ENCODE data around the gene BACH2.

BACH2 gene

DNA sequence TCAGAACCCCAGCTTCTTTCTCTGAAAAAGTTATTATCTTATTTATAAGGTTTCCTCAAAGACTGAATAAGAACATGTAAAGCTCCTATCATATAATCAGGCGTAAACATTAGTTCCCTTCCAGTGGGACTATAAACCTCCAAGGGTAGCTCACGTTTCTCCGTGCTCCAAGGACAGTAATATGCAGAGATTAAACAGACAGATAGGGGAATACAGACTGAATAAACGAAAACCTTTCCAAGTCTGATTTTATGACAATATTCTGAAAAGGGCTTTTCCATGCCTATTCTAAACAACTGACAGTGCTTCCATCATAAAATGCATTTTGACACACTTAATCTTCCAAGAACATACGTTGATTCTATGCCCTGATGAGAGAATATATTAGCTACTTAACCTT is 22.8 kb downstream of the BACH2 start:
- DNase-seq (ENCODE audit: low read depth, low spot score): no peak
- no peak overlapping the region for H3K4me3 ChIP-seq (ENCODE audit: low read depth, low read length)
- in situ Hi-C loops (cut with HindIII; ENCODE audit: low sequenced_read_pairs): no loop called here
- TF ChIP-seq, protein P1, sequence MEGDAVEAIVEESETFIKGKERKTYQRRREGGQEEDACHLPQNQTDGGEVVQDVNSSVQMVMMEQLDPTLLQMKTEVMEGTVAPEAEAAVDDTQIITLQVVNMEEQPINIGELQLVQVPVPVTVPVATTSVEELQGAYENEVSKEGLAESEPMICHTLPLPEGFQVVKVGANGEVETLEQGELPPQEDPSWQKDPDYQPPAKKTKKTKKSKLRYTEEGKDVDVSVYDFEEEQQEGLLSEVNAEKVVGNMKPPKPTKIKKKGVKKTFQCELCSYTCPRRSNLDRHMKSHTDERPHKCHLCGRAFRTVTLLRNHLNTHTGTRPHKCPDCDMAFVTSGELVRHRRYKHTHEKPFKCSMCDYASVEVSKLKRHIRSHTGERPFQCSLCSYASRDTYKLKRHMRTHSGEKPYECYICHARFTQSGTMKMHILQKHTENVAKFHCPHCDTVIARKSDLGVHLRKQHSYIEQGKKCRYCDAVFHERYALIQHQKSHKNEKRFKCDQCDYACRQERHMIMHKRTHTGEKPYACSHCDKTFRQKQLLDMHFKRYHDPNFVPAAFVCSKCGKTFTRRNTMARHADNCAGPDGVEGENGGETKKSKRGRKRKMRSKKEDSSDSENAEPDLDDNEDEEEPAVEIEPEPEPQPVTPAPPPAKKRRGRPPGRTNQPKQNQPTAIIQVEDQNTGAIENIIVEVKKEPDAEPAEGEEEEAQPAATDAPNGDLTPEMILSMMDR (IDR thresholded peaks at IDR 0.05; ENCODE audit: low read depth, low read length): no peak

DNA sequence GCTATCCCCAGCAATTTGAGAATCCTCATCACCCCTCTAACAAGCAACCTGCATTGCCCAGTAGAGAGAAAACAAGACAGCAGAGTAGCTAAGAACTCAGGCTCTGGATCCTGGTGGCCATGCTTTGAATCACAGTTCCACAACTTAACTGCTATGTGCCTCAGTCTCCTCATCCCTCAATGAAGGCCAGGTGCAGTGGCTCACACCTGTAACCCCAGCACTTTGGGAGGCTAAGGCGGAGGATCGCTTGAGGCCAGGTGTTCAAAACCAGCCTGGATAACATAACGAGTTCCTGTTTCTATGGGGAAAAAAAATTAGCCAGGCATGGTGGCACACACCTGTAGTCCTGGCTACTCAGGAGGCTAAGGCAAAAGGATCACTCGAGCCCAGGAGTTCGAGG is 23.7 kb downstream of the BACH2 start:
- H3K4me3 ChIP-seq (ENCODE audit: low read depth, low read length): no peak overlapping the region
- TF ChIP-seq, protein P1 (IDR thresholded peaks at IDR 0.05; ENCODE audit: low read depth, low read length): no peak
- no peak for DNase-seq (ENCODE audit: low read depth, low spot score)
- in situ Hi-C loops (cut with HindIII; ENCODE audit: low sequenced_read_pairs): no loop called here

DNA sequence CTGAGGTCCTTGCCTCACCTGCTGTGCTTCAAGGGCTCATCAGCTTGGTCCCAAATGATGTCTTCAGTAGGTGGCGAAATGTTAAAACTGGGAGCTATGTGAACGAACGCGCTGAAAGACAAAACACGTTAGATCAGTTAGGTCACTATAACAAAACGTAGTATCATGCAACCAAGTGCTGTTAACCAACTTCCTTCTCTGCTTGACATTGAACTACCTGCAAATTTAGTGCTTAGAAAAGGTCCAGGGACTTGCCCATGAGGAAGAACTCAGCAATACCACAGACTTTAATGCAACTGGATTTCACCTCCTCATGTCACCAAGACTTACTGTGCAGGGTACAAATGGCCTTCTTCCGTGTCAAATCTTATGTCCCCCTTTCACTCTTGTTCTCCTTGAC is 24.8 kb downstream of the BACH2 start:
- TF ChIP-seq, protein P1 (IDR thresholded peaks at IDR 0.05; ENCODE audit: low read depth, low read length): no peak
- DNase-seq (ENCODE audit: low read depth, low spot score): no peak
- in situ Hi-C loops (cut with HindIII; ENCODE audit: low sequenced_read_pairs): no loop called here
- H3K4me3 ChIP-seq (ENCODE audit: low read depth, low read length): no peak overlapping the region

DNA sequence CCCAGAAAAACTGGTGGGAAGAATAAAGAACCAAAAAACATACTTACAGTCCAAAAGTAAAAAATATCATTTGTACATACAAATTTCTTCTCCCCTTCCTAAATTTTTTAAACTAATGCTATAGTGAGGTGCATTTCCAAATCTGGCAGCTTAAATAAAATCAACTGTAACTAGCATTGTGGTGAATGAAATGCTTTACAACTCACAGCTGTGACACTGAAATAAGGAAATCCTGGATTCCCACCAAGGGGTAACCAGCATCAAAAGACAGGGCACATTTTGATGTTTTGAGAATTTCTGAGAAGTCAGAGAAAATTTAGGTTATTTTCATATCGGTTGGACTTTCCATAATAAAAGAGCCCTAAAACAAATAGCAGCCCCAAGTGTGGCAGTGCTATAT is 27.3 kb downstream of the BACH2 start:
- no peak overlapping the region for H3K4me3 ChIP-seq (ENCODE audit: low read depth, low read length)
- TF ChIP-seq, protein P1 (IDR thresholded peaks at IDR 0.05; ENCODE audit: low read depth, low read length): no peak
- no peak for DNase-seq (ENCODE audit: low read depth, low spot score)
- in situ Hi-C loops (cut with HindIII; ENCODE audit: low sequenced_read_pairs): no loop called here

DNA sequence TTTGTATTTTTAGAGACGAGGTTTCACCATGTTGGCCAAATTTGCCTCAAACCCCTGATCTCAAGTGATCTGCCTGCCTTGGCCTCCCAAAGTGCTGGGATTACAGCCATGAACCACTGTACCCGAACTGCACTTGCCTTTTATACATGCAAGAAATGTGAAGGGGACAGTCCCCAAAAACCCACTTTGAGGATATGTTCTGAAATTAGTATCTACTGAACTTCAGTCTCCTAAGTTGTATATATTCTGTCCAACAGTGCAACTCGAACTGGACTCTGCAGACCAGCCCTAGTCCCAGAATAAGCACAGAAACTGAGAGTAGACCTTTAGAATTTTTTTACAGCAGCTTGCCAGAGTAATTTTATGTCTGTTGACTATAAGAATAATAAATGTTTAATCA is 28.5 kb downstream of the BACH2 start:
- DNase-seq (ENCODE audit: low read depth, low spot score): no peak
- TF ChIP-seq, protein P1 (IDR thresholded peaks at IDR 0.05; ENCODE audit: low read depth, low read length): no peak
- H3K4me3 ChIP-seq (ENCODE audit: low read depth, low read length): no peak overlapping the region
- in situ Hi-C loops (cut with HindIII; ENCODE audit: low sequenced_read_pairs): no loop called here

DNA sequence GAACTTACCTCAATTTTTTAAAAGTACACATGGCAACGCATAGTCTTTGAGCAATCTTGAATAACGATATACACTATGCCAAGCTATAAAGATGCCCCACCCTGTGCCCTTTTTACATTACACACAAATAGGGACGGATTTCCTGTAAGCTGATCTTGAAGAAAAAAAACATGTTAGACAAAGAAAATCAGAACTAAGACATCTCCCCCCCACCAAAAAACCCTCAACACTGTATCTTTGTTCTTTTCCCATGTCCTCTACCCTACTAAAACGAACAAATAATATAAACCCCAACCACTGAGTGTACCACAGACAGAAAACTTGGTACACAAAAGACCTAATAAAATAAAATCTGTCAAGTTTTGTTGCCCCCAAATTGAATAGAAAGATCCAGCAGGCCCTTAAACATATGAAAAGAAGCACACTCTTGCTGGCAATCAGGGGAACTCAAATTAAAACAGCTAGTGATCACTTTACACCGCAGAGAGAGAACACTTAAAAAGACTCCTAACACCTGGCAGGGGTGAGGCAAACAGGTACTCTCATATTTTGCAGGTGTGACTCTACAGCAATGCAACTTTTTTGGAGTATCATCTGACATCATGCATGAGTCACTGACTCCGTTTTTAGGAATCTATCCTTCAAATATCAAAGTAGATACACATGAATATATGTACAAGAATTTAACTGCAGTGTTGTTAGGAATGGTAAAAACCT is 29.6 kb downstream of the BACH2 start:
- H3K4me3 ChIP-seq (ENCODE audit: low read depth, low read length): no peak overlapping the region
- in situ Hi-C loops (cut with HindIII; ENCODE audit: low sequenced_read_pairs): no loop called here
- TF ChIP-seq, protein P1 (IDR thresholded peaks at IDR 0.05; ENCODE audit: low read depth, low read length): no peak
- no peak for DNase-seq (ENCODE audit: low read depth, low spot score)
